ENCODE measurements around the gene ADSS1.

ADSS1 gene

DNA sequence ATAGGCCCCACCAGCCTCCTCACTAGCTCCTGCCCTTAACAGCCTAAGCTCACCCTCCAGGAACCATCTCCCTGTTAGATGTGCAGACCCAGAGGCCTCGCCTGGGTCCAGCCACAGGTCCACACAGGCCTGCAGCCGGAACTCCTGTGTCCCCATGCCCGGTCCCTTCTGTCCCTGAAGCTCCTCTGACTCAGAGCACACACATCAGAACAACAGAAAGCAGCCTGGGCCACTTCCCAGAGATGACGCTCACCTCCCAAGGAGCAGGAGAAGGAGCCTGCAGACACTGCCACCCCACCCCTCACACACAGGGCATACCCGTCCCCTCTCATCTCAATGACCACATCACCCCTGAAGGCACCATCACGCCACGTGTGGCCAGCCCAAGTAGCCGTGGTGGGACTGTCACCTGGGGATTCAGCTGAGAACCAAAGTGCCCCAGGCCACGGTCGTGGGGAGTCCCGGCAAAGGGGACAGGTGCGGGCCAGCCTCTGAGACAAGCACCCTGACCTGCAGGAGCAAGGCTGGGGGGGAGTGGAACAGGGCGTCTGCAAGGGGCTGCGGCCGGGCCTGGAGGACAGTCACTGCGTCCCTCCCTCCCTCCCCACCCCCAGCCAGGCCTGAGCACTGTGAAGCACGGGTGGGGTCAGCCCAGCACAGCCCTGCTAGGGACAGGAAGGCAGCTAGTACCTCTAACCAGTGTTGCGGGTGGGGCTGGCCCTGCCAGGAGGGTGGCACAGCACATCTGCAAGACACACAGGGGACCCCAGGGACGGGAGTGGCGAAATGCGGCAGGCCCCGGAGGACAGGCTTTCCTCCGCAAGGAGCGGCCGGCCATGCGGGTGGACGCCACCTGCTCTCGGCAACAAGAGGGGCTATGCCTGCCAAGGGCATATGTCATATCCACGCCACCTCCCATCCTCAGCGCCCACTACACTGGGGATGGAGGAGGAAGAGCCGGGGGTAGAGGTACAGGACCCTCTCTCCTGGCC, 66.0 kb downstream of the ADSS1 start:
- no peaks in the 10 kb centered on the region; the same call in 1 of the 2 replicates for H3K36me3 ChIP-seq (ENCODE audit: insufficient read depth, low read length)
- H3K4me3 ChIP-seq (ENCODE audit: low read length, poor library complexity, severe bottlenecking), result no peak overlapping the region
- no peaks in the 10 kb centered on the region for H3K9me3 ChIP-seq (ENCODE audit: insufficient read depth, low read depth, low read length)
- H3K4me1 ChIP-seq (ENCODE audit: insufficient read depth, low read length, poor library complexity, severe bottlenecking), result peaks cover 32% of the 10 kb centered on the region
- no peaks in the 10 kb centered on the region for H3K9me2 ChIP-seq (replicated peaks; ENCODE audit: low read depth, low read length)
- H4K20me1 ChIP-seq (ENCODE audit: insufficient read depth, low read length, poor library complexity, severe bottlenecking), result peaks cover 72% of the 10 kb centered on the region
- H3K9ac ChIP-seq (ENCODE audit: low read depth, low read length, poor library complexity, severe bottlenecking), result no peak overlapping the region
- H2AFZ ChIP-seq (ENCODE audit: low read length), result no peak overlapping the region
- no peak for TF ChIP-seq EZH2phosphoT487 (IDR thresholded peaks at IDR 0.05; ENCODE audit: borderline replicate concordance)
- TF ChIP-seq, protein P1, sequence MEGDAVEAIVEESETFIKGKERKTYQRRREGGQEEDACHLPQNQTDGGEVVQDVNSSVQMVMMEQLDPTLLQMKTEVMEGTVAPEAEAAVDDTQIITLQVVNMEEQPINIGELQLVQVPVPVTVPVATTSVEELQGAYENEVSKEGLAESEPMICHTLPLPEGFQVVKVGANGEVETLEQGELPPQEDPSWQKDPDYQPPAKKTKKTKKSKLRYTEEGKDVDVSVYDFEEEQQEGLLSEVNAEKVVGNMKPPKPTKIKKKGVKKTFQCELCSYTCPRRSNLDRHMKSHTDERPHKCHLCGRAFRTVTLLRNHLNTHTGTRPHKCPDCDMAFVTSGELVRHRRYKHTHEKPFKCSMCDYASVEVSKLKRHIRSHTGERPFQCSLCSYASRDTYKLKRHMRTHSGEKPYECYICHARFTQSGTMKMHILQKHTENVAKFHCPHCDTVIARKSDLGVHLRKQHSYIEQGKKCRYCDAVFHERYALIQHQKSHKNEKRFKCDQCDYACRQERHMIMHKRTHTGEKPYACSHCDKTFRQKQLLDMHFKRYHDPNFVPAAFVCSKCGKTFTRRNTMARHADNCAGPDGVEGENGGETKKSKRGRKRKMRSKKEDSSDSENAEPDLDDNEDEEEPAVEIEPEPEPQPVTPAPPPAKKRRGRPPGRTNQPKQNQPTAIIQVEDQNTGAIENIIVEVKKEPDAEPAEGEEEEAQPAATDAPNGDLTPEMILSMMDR (conservative IDR thresholded peaks at IDR 0.05; ENCODE audit: low read length), result no peak
- H3K27me3 ChIP-seq (ENCODE audit: insufficient read depth, low read length, poor library complexity, severe bottlenecking), result no peaks in the 10 kb centered on the region
- H3K4me2 ChIP-seq (ENCODE audit: low read depth, low read length, poor library complexity, severe bottlenecking), result no peak overlapping the region
- no peaks in the 10 kb centered on the region for H3F3A ChIP-seq (ENCODE audit: low read depth)
- H3K79me2 ChIP-seq (ENCODE audit: insufficient read depth, low read length), result peaks cover 94% of the 10 kb centered on the region

- peaks cover 70% of the 10 kb centered on the region for H4K20me1 ChIP-seq (ENCODE audit: insufficient read depth, low read length, poor library complexity, severe bottlenecking)
- H2AFZ ChIP-seq (ENCODE audit: low read length), result no peak overlapping the region
- no peaks in the 10 kb centered on the region for H3K27me3 ChIP-seq (ENCODE audit: insufficient read depth, low read length, poor library complexity, severe bottlenecking)
- H3F3A ChIP-seq (ENCODE audit: low read depth), result no peaks in the 10 kb centered on the region
- peak overlapping the region; percentile 36 for H3K9ac ChIP-seq (ENCODE audit: low read depth, low read length, poor library complexity, severe bottlenecking)
- peaks cover 39% of the 10 kb centered on the region for H3K4me1 ChIP-seq (ENCODE audit: insufficient read depth, low read length, poor library complexity, severe bottlenecking)
- no peak for TF ChIP-seq EZH2phosphoT487 (IDR thresholded peaks at IDR 0.05; ENCODE audit: borderline replicate concordance)
- TF ChIP-seq, protein P1 (conservative IDR thresholded peaks at IDR 0.05; ENCODE audit: low read length), result no peak
- H3K79me2 ChIP-seq (ENCODE audit: insufficient read depth, low read length), result peaks cover 86% of the 10 kb centered on the region
- peak overlapping the region; percentile 90 for H3K4me2 ChIP-seq (ENCODE audit: low read depth, low read length, poor library complexity, severe bottlenecking)
- H3K4me3 ChIP-seq (ENCODE audit: low read length, poor library complexity, severe bottlenecking), result no peak overlapping the region
- no peaks in the 10 kb centered on the region for H3K9me3 ChIP-seq (ENCODE audit: insufficient read depth, low read depth, low read length)
- no peaks in the 10 kb centered on the region; the same call in 1 of the 2 replicates for H3K36me3 ChIP-seq (ENCODE audit: insufficient read depth, low read length)
- no peaks in the 10 kb centered on the region for H3K9me2 ChIP-seq (replicated peaks; ENCODE audit: low read depth, low read length)
Measured at GRCh38 chr14:104791425-104791824, 67.4 kb downstream of the ADSS1 start.

GRCh38 chr14:104792101-104792884, 68.3 kb downstream of the ADSS1 start:
- Histone ChIP-seq H4K20me1 (ENCODE audit: insufficient read depth, low read length, poor library complexity, severe bottlenecking) (peaks cover 62% of the 10 kb centered on the region), H3K4me3 (ENCODE audit: low read length, poor library complexity, severe bottlenecking) (peak overlapping the region; percentile 75), H3F3A (ENCODE audit: low read depth) (no peaks in the 10 kb centered on the region), H3K9ac (ENCODE audit: low read depth, low read length, poor library complexity, severe bottlenecking) (peak overlapping the region; percentile 72), H3K9me3 (ENCODE audit: insufficient read depth, low read depth, low read length) (no peaks in the 10 kb centered on the region), H3K79me2 (ENCODE audit: insufficient read depth, low read length) (peaks cover 78% of the 10 kb centered on the region), H2AFZ (ENCODE audit: low read length) (no peak overlapping the region), H3K4me2 (ENCODE audit: low read depth, low read length, poor library complexity, severe bottlenecking) (peak overlapping the region; percentile 90), H3K4me1 (ENCODE audit: insufficient read depth, low read length, poor library complexity, severe bottlenecking) (peaks cover 43% of the 10 kb centered on the region), H3K9me2 (replicated peaks; ENCODE audit: low read depth, low read length) (no peaks in the 10 kb centered on the region), H3K27me3 (ENCODE audit: insufficient read depth, low read length, poor library complexity, severe bottlenecking) (no peaks in the 10 kb centered on the region), H3K36me3 (ENCODE audit: insufficient read depth, low read length) (no peaks in the 10 kb centered on the region; the same call in 1 of the 2 replicates)
- TF ChIP-seq, protein P1 (conservative IDR thresholded peaks at IDR 0.05; ENCODE audit: low read length), result no peak
- no peak for TF ChIP-seq EZH2phosphoT487 (IDR thresholded peaks at IDR 0.05; ENCODE audit: borderline replicate concordance)

Data from Loucy (cell line).